GM20000 (cell line): ENCODE results near the gene ZNF692.

ENCODE experiments used
- DNase-seq: peaks from one replicate; pipeline ENCODE4 v3.0.0; 2012; ENCODE audit warnings: low spot score
- CTCF ChIP-seq: IDR thresholded peaks from 2 replicates; pipeline ENCODE4 v1.5.1; 2012; ENCODE audit warnings: mild to moderate bottlenecking, control low read depth; ENCODE audit errors: extremely low read depth, missing control alignments

The ZNF692 gene

GRCh38 chr1:248872752-248873408 is 14.0 kb upstream of the ZNF692 start:
- peak; percentile 40 for DNase-seq
- TF ChIP-seq CTCF: no peak

- no peak for TF ChIP-seq CTCF
- no peak for DNase-seq
Measured at GRCh38 chr1:248871837-248872401, 13.0 kb upstream of the ZNF692 start.

GRCh38 chr1:248862998-248863881 is 4.4 kb upstream of the ZNF692 start:
- no peak for TF ChIP-seq CTCF
- peak; percentile 77 for DNase-seq

- DNase-seq: no peak
- TF ChIP-seq CTCF: no peak
Measured at GRCh38 chr1:248862695-248862997, 3.8 kb upstream of the ZNF692 start.

GRCh38 chr1:248861616-248862015 is 2.7 kb upstream of the ZNF692 start:
- DNase-seq: no peak

GRCh38 chr1:248860007-248860406 is 1.1 kb upstream of the ZNF692 start:
- no peak for TF ChIP-seq CTCF
- DNase-seq: no peak

More at GRCh38 chr1:248861616-248862015, 2.7 kb upstream of the ZNF692 start:
- TF ChIP-seq CTCF: no peak
